ENCODE results near the gene DMRTC2. TPM values are rescaled to one million over a fixed set of nuclear protein-coding genes. Genes with fewer than 3 reads are reported as not detected.

The DMRTC2 gene
- total RNA-seq, 1 experiment from 2014 or later, result not detected

GRCh38 chr19:41860419-41861115 is 15.7 kb downstream of the DMRTC2 start:
- Histone ChIP-seq H3K36me3 (ENCODE audit: control insufficient read depth, insufficient read depth, low read length) (peaks cover 30% of the 10 kb centered on the region), H3K27ac (ENCODE audit: low read length) (peak overlapping the region; percentile 94), H3K4me1 (ENCODE audit: control insufficient read depth, insufficient read depth, low read length) (peaks cover 28% of the 10 kb centered on the region), H3K4me3 (ENCODE audit: low read depth in 2 of 2, low read length in 2 of 2) (peak overlapping the region; percentile 94), H3K9me3 (ENCODE audit: control insufficient read depth, insufficient read depth, low read depth, low read length) (no peaks in the 10 kb centered on the region), H3K27me3 (ENCODE audit: control insufficient read depth, insufficient read depth, low read length) (no peaks in the 10 kb centered on the region)
- BruUV-seq (replicated peaks), result no TSS peak
- DNase-seq (ENCODE audit: low read depth, low spot score) (no peak), ATAC-seq (no peak)
- TF ChIP-seq REST (IDR thresholded peaks at IDR 0.05; ENCODE audit: insufficient read depth in 1 of 2, low read depth in 2 of 2, low read length in 1 of 2) (no peak), SIN3A (IDR thresholded peaks at IDR 0.05; ENCODE audit: borderline replicate concordance, insufficient read depth, low read depth, low read length) (0 out of 2 replicates have a peak, but pooled peaks have one; percentile 26), CTCF (IDR thresholded peaks at IDR 0.05) (no peak), POLR2AphosphoS5 (IDR thresholded peaks at IDR 0.05; ENCODE audit: low read depth, low read length) (no peak), TCF7L2 (IDR thresholded peaks at IDR 0.05; ENCODE audit: low read depth, low read length) (no peak)
- in situ Hi-C loops (cut with HindIII; ENCODE audit: low pct_unique_long_range_greater_than_20kb, low sequenced_read_pairs), result no loop called here
- intact Hi-C loops (cut with micrococcal nuclease; ENCODE audit: unreplicated experiment), result no loop called here
- ChIA-PET POLR2A (interaction anchor here (0.5 to 1.4 kb wide), 3 partner anchors 10 to 81 kb away, joined by 3 to 8 read pairs (median 4); no protein-coding TSS in a partner anchor), CTCF (interaction anchor here (0.5 kb wide), 1 partner anchor 82 kb away, joined by 7 read pairs; no protein-coding TSS in a partner anchor)

- DNase-seq (ENCODE audit: low read depth, low spot score), result no peak
- Histone ChIP-seq H3K4me1 (ENCODE audit: control insufficient read depth, insufficient read depth, low read length) (peaks cover 28% of the 10 kb centered on the region), H3K27ac (ENCODE audit: low read length) (peak overlapping the region; percentile 94), H3K27me3 (ENCODE audit: control insufficient read depth, insufficient read depth, low read length) (no peaks in the 10 kb centered on the region), H3K4me3 (ENCODE audit: low read depth in 2 of 2, low read length in 2 of 2) (peak overlapping the region; percentile 94), H3K36me3 (ENCODE audit: control insufficient read depth, insufficient read depth, low read length) (peaks cover 30% of the 10 kb centered on the region), H3K9me3 (ENCODE audit: control insufficient read depth, insufficient read depth, low read depth, low read length) (no peaks in the 10 kb centered on the region)
- POLR2A ChIA-PET, result interaction anchor here (0.5 to 1.4 kb wide), 2 partner anchors 9 to 19 kb away, joined by 4 to 8 read pairs; no protein-coding TSS in a partner anchor
- intact Hi-C loops (cut with micrococcal nuclease; ENCODE audit: unreplicated experiment) (no loop called here), in situ Hi-C loops (cut with HindIII; ENCODE audit: low pct_unique_long_range_greater_than_20kb, low sequenced_read_pairs) (no loop called here)
- ATAC-seq, result no peak
- no TSS peak for BruUV-seq (replicated peaks)
- CTCF ChIA-PET, result no interaction called here
- no peak for TF ChIP-seq CTCF (IDR thresholded peaks at IDR 0.05)
- TF ChIP-seq SIN3A (IDR thresholded peaks at IDR 0.05; ENCODE audit: borderline replicate concordance, insufficient read depth, low read depth, low read length), result no peak
- TF ChIP-seq TCF7L2 (IDR thresholded peaks at IDR 0.05; ENCODE audit: low read depth, low read length), result no peak
- no peak for TF ChIP-seq REST (IDR thresholded peaks at IDR 0.05; ENCODE audit: insufficient read depth in 1 of 2, low read depth in 2 of 2, low read length in 1 of 2)
Measured at GRCh38 chr19:41861116-41861768, 16.4 kb downstream of the DMRTC2 start.
